Panc1 (cell line): Measurements from ENCODE around the gene FREM1.

Source experiments
- CTCF ChIP-seq: fragments of 450-650 bp; IDR thresholded peaks from 2 replicates; pipeline ENCODE4 v1.5.1; 2017; ENCODE audit warnings: mild to moderate bottlenecking
- POLR2AphosphoS5 ChIP-seq: IDR thresholded peaks from 2 replicates; pipeline ENCODE4 v1.6.1; 2012; ENCODE audit warnings: mild to moderate bottlenecking, low read depth, low read length, moderate library complexity
- REST ChIP-seq, 2 experiments: IDR thresholded peaks; 2 replicates each; pipeline ENCODE4 v1.6.1; 2011 to 2012; ENCODE audit warnings: low read depth in 2 of 2, control low read depth in 1 of 2, low read length in 1 of 2, mild to moderate bottlenecking in 1 of 2, moderate library complexity in 1 of 2; ENCODE audit not compliant: insufficient read depth in 1 of 2
- SIN3A ChIP-seq: IDR thresholded peaks from 2 replicates; pipeline ENCODE4 v1.6.1; 2012; ENCODE audit warnings: low read depth, mild to moderate bottlenecking, low read length, moderate library complexity, borderline replicate concordance; ENCODE audit not compliant: insufficient read depth
- TCF7L2 ChIP-seq: IDR thresholded peaks from 2 replicates; pipeline ENCODE4 v1.6.1; 2011; ENCODE audit warnings: mild to moderate bottlenecking, low read depth, low read length, inconsistent platforms

- TF ChIP-seq CTCF = no peak
- no peak for TF ChIP-seq POLR2AphosphoS5
- no peak for TF ChIP-seq REST (IDR thresholded peaks at IDR 0.05; ENCODE audit: insufficient read depth in 1 of 2, low read depth in 2 of 2, low read length in 1 of 2)
- TF ChIP-seq SIN3A = no peak
- TF ChIP-seq TCF7L2 = no peak
Measured at GRCh38 chr9:14909601-14909960, 647 bp downstream of the FREM1 start.
